ENCODE results near the gene STX12.
"Not testable (repeated sequence)": the region's sequence is repeated elsewhere in the genome, so short reads cannot be mapped to it uniquely, and the experiment has no call there.

Gene STX12

GRCh38 chr1:27776276-27776675 lies 3.3 kb downstream of the STX12 start:
- not testable (repeated sequence) for DNase-seq

GRCh38 chr1:27778056-27778455 lies 5.0 kb downstream of the STX12 start:
- no peak for DNase-seq

- DNase-seq: no peak
Observed at GRCh38 chr1:27779122-27779521, 6.1 kb downstream of the STX12 start.

GRCh38 chr1:27782950-27783349 lies 9.9 kb downstream of the STX12 start:
- no peak for DNase-seq

- no peak for DNase-seq
Observed at GRCh38 chr1:27784700-27785099, 11.7 kb downstream of the STX12 start.

GRCh38 chr1:27785781-27786455 lies 12.9 kb downstream of the STX12 start:
- DNase-seq: no peak

GRCh38 chr1:27787895-27788294 lies 14.9 kb downstream of the STX12 start:
- DNase-seq: no peak

- DNase-seq: no peak
Observed at GRCh38 chr1:27789540-27790041, 16.6 kb downstream of the STX12 start.

GRCh38 chr1:27790270-27790669 lies 17.3 kb downstream of the STX12 start:
- DNase-seq: not testable (repeated sequence)

- DNase-seq: no peak
Observed at GRCh38 chr1:27795601-27796000, 22.6 kb downstream of the STX12 start.

GRCh38 chr1:27804791-27805190 lies 31.8 kb downstream of the STX12 start:
- no peak for DNase-seq

- DNase-seq: no peak
Observed at GRCh38 chr1:27806758-27807157, 33.7 kb downstream of the STX12 start.

GRCh38 chr1:27807385-27807784 lies 34.4 kb downstream of the STX12 start:
- DNase-seq: no peak

- not testable (repeated sequence) for DNase-seq
Observed at GRCh38 chr1:27808131-27808530, 35.1 kb downstream of the STX12 start.

GRCh38 chr1:27809883-27810282 lies 36.9 kb downstream of the STX12 start:
- DNase-seq: no peak

- DNase-seq: no peak
Observed at GRCh38 chr1:27811741-27812500, 38.9 kb downstream of the STX12 start.

GRCh38 chr1:27816921-27817630 lies 44.1 kb downstream of the STX12 start:
- no peak for DNase-seq

- no peak for DNase-seq
Observed at GRCh38 chr1:27821761-27822315, 48.8 kb downstream of the STX12 start.

GRCh38 chr1:27823784-27824183 lies 50.8 kb downstream of the STX12 start:
- DNase-seq: no peak

GRCh38 chr1:27824411-27824810 lies 51.4 kb downstream of the STX12 start:
- DNase-seq: no peak

GRCh38 chr1:27829339-27829960 lies 56.4 kb downstream of the STX12 start:
- DNase-seq: not testable (repeated sequence)

GRCh38 chr1:27830621-27831440 lies 57.8 kb downstream of the STX12 start, which contains the start of gene PPP1R8:
TSS of gene PPP1R8 (plus strand) at chr1:27830782. CDS start at chr1:27830836, 54 bp downstream.
- DNase-seq: peak; percentile 98

All from NCI-H345 (cell line).